ENCODE data around the gene STK24.

GRCh38 chr13:98422046-98422445, 154.9 kb downstream of the STK24 start:
- TF ChIP-seq CTCF (IDR thresholded peaks at IDR 0.05; ENCODE audit: insufficient read depth, low read length, poor library complexity, severe bottlenecking) = no peak
- TF ChIP-seq EZH2phosphoT487 (conservative IDR thresholded peaks at IDR 0.05; ENCODE audit: low read length) = no peak

All from SU-DHL-6 (cell line).